HepG2 (cell line): ENCODE data around the gene TNNT1. TPM values are rescaled to one million over a fixed set of nuclear protein-coding genes. Genes with fewer than 3 reads are reported as not detected.
A peak's percentile ranks its signal among the peaks of the same experiment; 100 is the strongest.

Source experiments
- ATAC-seq: fragments of 200-7000 bp; cut with Tn5 transposase; 3 replicates; pipeline ENCODE4 v1.9.1; 2020; ENCODE audit warnings: mild to moderate bottlenecking, moderate library complexity
- BruUV-seq: library from RNA; stranded (reverse); fragments of 400-500 nt; replicated peaks from 2 replicates; lab custom pipeline; 2021; lab: Mats Ljungman, UMichigan
- CTCF ChIA-PET: fragments of 300-600 bp; formaldehyde crosslinking; extraction: SDS; loops from one replicate; lab custom pipeline; 2021; ENCODE audit warnings: low total read pairs, inconsistent platforms, low intra/inter-chr PET ratio; lab: Yijun Ruan, JAX
- POLR2A ChIA-PET: fragments of 350-600 bp; sonication (Branson Sonifier 250); formaldehyde crosslinking; loops from one replicate; lab custom pipeline; 2020; ENCODE audit warnings: antibody characterized with exemption, inconsistent platforms; lab: Yijun Ruan, JAX
- DNase-seq: peaks from one replicate; pipeline ENCODE4 v3.0.0-alpha.2; 2015; ENCODE audit warnings: low spot score
- FAIRE-seq: peaks from 3 replicates; lab custom pipeline; 2011; peaks lifted over from hg19 to GRCh38; lab: Jason Lieb, UNC
- H2AFZ ChIP-seq: one replicate; pipeline ENCODE4 v1.6.1; 2011; ENCODE audit warnings: low read length, inconsistent platforms
- H3K27ac ChIP-seq: fragments of 300-600 bp; 3 replicates; pipeline ENCODE4 v1.8.0; 2011; ENCODE audit warnings: mixed run types, mild to moderate bottlenecking, mixed read lengths, low read length, inconsistent platforms; ENCODE audit not compliant: insufficient read depth; ENCODE audit errors: extremely low read length
- H3K27me3 ChIP-seq, 2 experiments: fragments of 200-600 bp in 1 of 2; 2 replicates in 1 of 2; 3 replicates in 1 of 2; pipeline versions ENCODE4 v1.6.0 to v1.8.0; 2011; ENCODE audit warnings: low read length in 2 of 2, mild to moderate bottlenecking in 2 of 2, moderate library complexity in 2 of 2, inconsistent platforms in 1 of 2; ENCODE audit not compliant: insufficient read depth in 2 of 2, control insufficient read depth in 1 of 2
- H3K36me3 ChIP-seq, 2 experiments: fragments of 200-600 bp in 1 of 2; replicated peaks in 1 of 2; 2 replicates in 1 of 2; 3 replicates in 1 of 2; pipeline versions ENCODE4 v1.5.1 to v1.8.0; 2011; ENCODE audit warnings: low read length in 2 of 2, inconsistent platforms in 1 of 2; ENCODE audit not compliant: insufficient read depth in 2 of 2, control insufficient read depth in 1 of 2
- H3K4me1 ChIP-seq: 2 replicates; pipeline ENCODE4 v1.5.1; 2012; ENCODE audit warnings: low read length, inconsistent platforms; ENCODE audit not compliant: insufficient read depth
- H3K4me2 ChIP-seq: 2 replicates; pipeline ENCODE4 v1.6.0; 2011; ENCODE audit warnings: low read depth, low read length, inconsistent platforms
- H3K4me3 ChIP-seq, 3 experiments: fragments of 200-600 bp in 1 of 3; sonication (generic), shearing (Covaris generic) in 1 of 3; replicated peaks in 1 of 3; 2 replicates each; pipeline ENCODE4 v1.5.1; 2011 to 2016; ENCODE audit warnings: low read length in 3 of 3, inconsistent platforms in 2 of 3, low read depth in 2 of 3, mild to moderate bottlenecking in 2 of 3, control low read depth in 1 of 3, mixed read lengths in 1 of 3; ENCODE audit not compliant: insufficient read depth in 1 of 3
- H3K79me2 ChIP-seq: one replicate; pipeline ENCODE4 v1.6.1; 2011; ENCODE audit warnings: low read length, inconsistent platforms; ENCODE audit not compliant: insufficient read depth
- H3K9ac ChIP-seq: 2 replicates; pipeline ENCODE4 v1.6.0; 2011; ENCODE audit warnings: mild to moderate bottlenecking, low read depth, low read length, inconsistent platforms; ENCODE audit not compliant: insufficient read depth
- H3K9me3 ChIP-seq: 2 replicates; pipeline ENCODE4 v1.5.1; 2012; ENCODE audit warnings: mild to moderate bottlenecking, low read length
- H4K20me1 ChIP-seq: 2 replicates; pipeline ENCODE4 v1.6.0; 2011; ENCODE audit warnings: inconsistent platforms, mild to moderate bottlenecking, low read length, moderate library complexity; ENCODE audit not compliant: insufficient read depth
- FOXO4 ChIP-seq: sonication (generic); formaldehyde crosslinking; conservative IDR thresholded peaks from 2 replicates; pipeline ENCODE4 v1.8.1; 2023; ENCODE audit warnings: missing genetic modification reagents
- MED13 ChIP-seq: sonication (generic); formaldehyde crosslinking; IDR thresholded peaks from 2 replicates; pipeline ENCODE4 v1.5.0; 2020; ENCODE audit warnings: missing genetic modification reagents
- SMAD3 ChIP-seq: sonication (generic); formaldehyde crosslinking; IDR thresholded peaks from 2 replicates; pipeline ENCODE4 v1.4.0; 2020; ENCODE audit warnings: missing genetic modification reagents
- SPEN ChIP-seq: sonication (generic); formaldehyde crosslinking; IDR thresholded peaks from 2 replicates; pipeline ENCODE4 v1.5.1; 2020; ENCODE audit warnings: low read depth, mild to moderate bottlenecking, missing genetic modification reagents
- ZNF275 ChIP-seq: sonication (generic); formaldehyde crosslinking; IDR thresholded peaks from 2 replicates; pipeline ENCODE4 v1.8.0; 2022; ENCODE audit warnings: missing genetic modification reagents, mild to moderate bottlenecking, inconsistent platforms, borderline replicate concordance
- ZNF569 ChIP-seq: sonication (generic); formaldehyde crosslinking; IDR thresholded peaks from 2 replicates; pipeline ENCODE4 v1.5.0; 2020; ENCODE audit warnings: mild to moderate bottlenecking, missing genetic modification reagents, moderate library complexity, borderline replicate concordance
- ZNF747 ChIP-seq: sonication (generic); formaldehyde crosslinking; IDR thresholded peaks from 2 replicates; pipeline ENCODE4 v1.8.1; 2023; ENCODE audit warnings: missing genetic modification reagents, mild to moderate bottlenecking, borderline replicate concordance
- WGBS: methylation state at CpG from one replicate; pipeline ENCODE4 v1.1.6; 2017; ENCODE audit warnings: low lambda C conversion rate; 5-methylcytosine and 5-hydroxymethylcytosine counted together
- in situ Hi-C: cut with HindIII; loops from 2 replicates; pipeline ENCODE4 v1.10.0; 2017; ENCODE audit warnings: low pct_unique_long_range_greater_than_20kb; ENCODE audit not compliant: extremely low pct_ligation_motif_present
- intact Hi-C: fragments of 100-400 bp; cut with micrococcal nuclease; formaldehyde crosslinking; loops from one replicate; pipeline ENCODE4 v1.10.0; 2022; ENCODE audit not compliant: unreplicated experiment
- polyA plus RNA-seq, 8 experiments: library from polyadenylated mRNA; depleted of rRNA in 3 of 8; stranded (reverse) in 7 of 8; unstranded in 1 of 8; fragments of >200 nt; fragmentation: Illumina TruSeq in 4 of 8; extraction: Trizol in 4 of 8; gene quantifications; 2 replicates each; pipeline versions ENCODE4 v1.2.1 to v1.2.3, GENCODE V29; 2011 to 2016; ENCODE audit warnings: low read depth in 4 of 8, missing spikeins in 1 of 8, mixed read lengths in 1 of 8; ENCODE audit not compliant: insufficient read depth in 1 of 8
- total RNA-seq, 5 experiments: library from RNA; depleted of rRNA; stranded (reverse); fragments of >200 nt; fragmentation: Illumina TruSeq; extraction: Trizol; gene quantifications; 2 replicates each; pipeline ENCODE4 v1.2.3, GENCODE V29; 2016; ENCODE audit warnings: low read depth in 1 of 5

TNNT1 gene
- total and polyA plus RNA-seq, 2 of the 13 experiments (the other 11 are each of a cell fraction or from before 2014, with no cell fraction given) = 1.3 to 2.4 TPM

- TF ChIP-seq ZNF747 (CRISPR knock-in tag) = no peak
- no peak for TF ChIP-seq MED13 (CRISPR knock-in tag)
- 0 out of 2 replicates have a peak, but pooled peaks have one; percentile 54 for TF ChIP-seq SMAD3 (CRISPR knock-in tag)
- TF ChIP-seq SPEN = no peak
- TF ChIP-seq ZNF569 (CRISPR knock-in tag) = no peak
- TF ChIP-seq, all 625 proteins: peak for 68
Measured at GRCh38 chr19:55160128-55160985, 11.4 kb upstream of the TNNT1 start (continued).

GRCh38 chr19:55158848-55159749 lies 10.1 kb upstream of the TNNT1 start:
- Histone ChIP-seq H3K9ac (no peak overlapping the region), H2AFZ (no peak overlapping the region), H4K20me1 (no peaks in the 10 kb centered on the region), H3K4me3 (no peak overlapping the region), H3K9me3 (no peaks in the 10 kb centered on the region), H3K4me1 (peaks cover 20% of the 10 kb centered on the region), H3K27ac (no peak overlapping the region), H3K36me3 (no peaks in the 10 kb centered on the region), H3K4me2 (0 out of 2 replicates have a peak overlapping the region, but pooled peaks have one; percentile 18), H3K79me2 (no peaks in the 10 kb centered on the region), H3K27me3 (peaks cover 0 to 29% of the 10 kb centered on the region in 2 experiments; a peak in 2 of 5 replicates)
- ChIA-PET CTCF (interaction anchor here (0.8 kb wide), 1 partner anchor 18 kb away, joined by 3 read pairs; no protein-coding TSS in a partner anchor), POLR2A (interaction anchor here (0.6 to 0.9 kb wide), 3 partner anchors 12 to 394 kb away, joined by 3 read pairs; no protein-coding TSS in a partner anchor)
- WGBS = 36% methylated on average over 8 of the region's 18 CpGs
- intact Hi-C loops (no loop called here), in situ Hi-C loops (no loop called here)
- no TSS peak for BruUV-seq
- TF ChIP-seq FOXO4 (CRISPR knock-in tag) (0 out of 2 replicates have a peak, but pooled peaks have one; percentile 31), ZNF275 (no peak)
- ATAC-seq (no peak), FAIRE-seq (no peak), DNase-seq (no peak)
